ENCODE results near the gene SHISA6.

DNA sequence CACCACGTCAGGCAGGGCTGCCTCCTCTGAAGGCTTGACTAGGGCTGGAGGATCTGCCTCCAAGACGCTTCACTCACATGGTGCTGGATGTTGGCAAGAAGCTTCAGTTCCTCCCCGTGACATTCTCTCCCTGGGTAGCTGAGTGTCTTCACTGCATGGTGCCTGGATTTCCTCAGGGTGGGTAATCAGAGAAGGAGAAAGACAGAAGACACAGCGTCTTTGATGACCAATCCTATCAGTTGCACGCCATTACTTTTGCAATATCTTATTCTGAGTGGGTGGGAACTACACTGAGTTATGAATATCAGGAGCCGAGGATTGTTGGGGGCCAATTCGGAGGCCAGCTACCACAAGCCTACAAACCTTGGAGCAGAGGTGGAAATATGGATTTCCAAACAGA, 139.7 kb downstream of the SHISA6 start:
- TF ChIP-seq, protein P1, sequence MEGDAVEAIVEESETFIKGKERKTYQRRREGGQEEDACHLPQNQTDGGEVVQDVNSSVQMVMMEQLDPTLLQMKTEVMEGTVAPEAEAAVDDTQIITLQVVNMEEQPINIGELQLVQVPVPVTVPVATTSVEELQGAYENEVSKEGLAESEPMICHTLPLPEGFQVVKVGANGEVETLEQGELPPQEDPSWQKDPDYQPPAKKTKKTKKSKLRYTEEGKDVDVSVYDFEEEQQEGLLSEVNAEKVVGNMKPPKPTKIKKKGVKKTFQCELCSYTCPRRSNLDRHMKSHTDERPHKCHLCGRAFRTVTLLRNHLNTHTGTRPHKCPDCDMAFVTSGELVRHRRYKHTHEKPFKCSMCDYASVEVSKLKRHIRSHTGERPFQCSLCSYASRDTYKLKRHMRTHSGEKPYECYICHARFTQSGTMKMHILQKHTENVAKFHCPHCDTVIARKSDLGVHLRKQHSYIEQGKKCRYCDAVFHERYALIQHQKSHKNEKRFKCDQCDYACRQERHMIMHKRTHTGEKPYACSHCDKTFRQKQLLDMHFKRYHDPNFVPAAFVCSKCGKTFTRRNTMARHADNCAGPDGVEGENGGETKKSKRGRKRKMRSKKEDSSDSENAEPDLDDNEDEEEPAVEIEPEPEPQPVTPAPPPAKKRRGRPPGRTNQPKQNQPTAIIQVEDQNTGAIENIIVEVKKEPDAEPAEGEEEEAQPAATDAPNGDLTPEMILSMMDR (IDR thresholded peaks at IDR 0.05): no peak
- TF ChIP-seq, protein P2, sequence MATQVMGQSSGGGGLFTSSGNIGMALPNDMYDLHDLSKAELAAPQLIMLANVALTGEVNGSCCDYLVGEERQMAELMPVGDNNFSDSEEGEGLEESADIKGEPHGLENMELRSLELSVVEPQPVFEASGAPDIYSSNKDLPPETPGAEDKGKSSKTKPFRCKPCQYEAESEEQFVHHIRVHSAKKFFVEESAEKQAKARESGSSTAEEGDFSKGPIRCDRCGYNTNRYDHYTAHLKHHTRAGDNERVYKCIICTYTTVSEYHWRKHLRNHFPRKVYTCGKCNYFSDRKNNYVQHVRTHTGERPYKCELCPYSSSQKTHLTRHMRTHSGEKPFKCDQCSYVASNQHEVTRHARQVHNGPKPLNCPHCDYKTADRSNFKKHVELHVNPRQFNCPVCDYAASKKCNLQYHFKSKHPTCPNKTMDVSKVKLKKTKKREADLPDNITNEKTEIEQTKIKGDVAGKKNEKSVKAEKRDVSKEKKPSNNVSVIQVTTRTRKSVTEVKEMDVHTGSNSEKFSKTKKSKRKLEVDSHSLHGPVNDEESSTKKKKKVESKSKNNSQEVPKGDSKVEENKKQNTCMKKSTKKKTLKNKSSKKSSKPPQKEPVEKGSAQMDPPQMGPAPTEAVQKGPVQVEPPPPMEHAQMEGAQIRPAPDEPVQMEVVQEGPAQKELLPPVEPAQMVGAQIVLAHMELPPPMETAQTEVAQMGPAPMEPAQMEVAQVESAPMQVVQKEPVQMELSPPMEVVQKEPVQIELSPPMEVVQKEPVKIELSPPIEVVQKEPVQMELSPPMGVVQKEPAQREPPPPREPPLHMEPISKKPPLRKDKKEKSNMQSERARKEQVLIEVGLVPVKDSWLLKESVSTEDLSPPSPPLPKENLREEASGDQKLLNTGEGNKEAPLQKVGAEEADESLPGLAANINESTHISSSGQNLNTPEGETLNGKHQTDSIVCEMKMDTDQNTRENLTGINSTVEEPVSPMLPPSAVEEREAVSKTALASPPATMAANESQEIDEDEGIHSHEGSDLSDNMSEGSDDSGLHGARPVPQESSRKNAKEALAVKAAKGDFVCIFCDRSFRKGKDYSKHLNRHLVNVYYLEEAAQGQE (IDR thresholded peaks at IDR 0.05; ENCODE audit: insufficient read depth in 1 of 2, low read depth in 2 of 2, low read length in 1 of 2): no peak
- TF ChIP-seq SIN3A (IDR thresholded peaks at IDR 0.05; ENCODE audit: borderline replicate concordance, insufficient read depth, low read depth, low read length) (no peak), POLR2AphosphoS5 (IDR thresholded peaks at IDR 0.05; ENCODE audit: low read depth, low read length) (no peak)

Measured in Panc1 (cell line).